Natural killer cell (primary cell): Measurements from ENCODE around the gene CHKA. TPM values are rescaled to one million over a fixed set of nuclear protein-coding genes. Genes with fewer than 3 reads are reported as not detected.

Experiments
- ATAC-seq, 3 donors: fragments of 150-1000 bp in 2 of 3; fragments of 200-7000 bp in 1 of 3; cut with Tn5 transposase; 1 replicate in 1 of 3; 2 replicates in 2 of 3; pipeline ENCODE4 v1.10.0; 2021; ENCODE audit warnings: mild to moderate bottlenecking in 2 of 3, moderate library complexity in 2 of 3
- DNase-seq, 2 donors: peaks; one replicate each; pipeline versions ENCODE4 v3.0.0 to v3.0.0-alpha.2; 2013 to 2021; ENCODE audit warnings: mixed read lengths in 1 of 2
- H3K27ac ChIP-seq: one replicate; pipeline ENCODE4 v1.5.1; 2013; ENCODE audit warnings: mild to moderate bottlenecking, low read length
- H3K27me3 ChIP-seq: one replicate; pipeline ENCODE4 v1.6.1; 2013; ENCODE audit warnings: low read length; ENCODE audit not compliant: control insufficient read depth, insufficient read depth
- H3K36me3 ChIP-seq: one replicate; pipeline ENCODE4 v1.6.1; 2013; ENCODE audit warnings: low read length; ENCODE audit not compliant: control insufficient read depth, insufficient read depth
- H3K4me1 ChIP-seq: one replicate; pipeline ENCODE4 v1.6.1; 2013; ENCODE audit warnings: low read length; ENCODE audit not compliant: control insufficient read depth, insufficient read depth
- H3K4me3 ChIP-seq: one replicate; pipeline ENCODE4 v1.5.1; 2013; ENCODE audit warnings: low read length
- H3K9me3 ChIP-seq: one replicate; pipeline ENCODE4 v1.6.1; 2013; ENCODE audit warnings: low read length; ENCODE audit not compliant: control insufficient read depth, insufficient read depth
- H3K27ac Mint-ChIP-seq, 2 donors: one replicate each; pipeline ENCODE4 v1.8.0; 2022; ENCODE audit warnings: mild to moderate bottlenecking in 2 of 2, mixed read lengths in 2 of 2, moderate library complexity in 1 of 2
- H3K27me3 Mint-ChIP-seq, 2 donors: one replicate each; pipeline ENCODE4 v1.8.0; 2022; ENCODE audit warnings: low read depth in 2 of 2, mixed read lengths in 2 of 2
- H3K36me3 Mint-ChIP-seq: one replicate; pipeline ENCODE4 v1.8.0; 2022; ENCODE audit warnings: mixed read lengths
- H3K4me1 Mint-ChIP-seq, 2 donors: one replicate each; pipeline ENCODE4 v1.8.0; 2022; ENCODE audit warnings: mixed read lengths in 2 of 2
- H3K4me3 Mint-ChIP-seq: one replicate; pipeline ENCODE4 v1.8.0; 2022; ENCODE audit warnings: mild to moderate bottlenecking, moderate library complexity, mixed read lengths
- H3K9me3 Mint-ChIP-seq, 2 donors: one replicate each; pipeline ENCODE4 v1.8.0; 2022; ENCODE audit warnings: mixed read lengths in 2 of 2
- CTCF ChIP-seq: fragments of 200-600 bp; IDR thresholded peaks from one replicate; pipeline ENCODE4 v1.8.0; 2022; ENCODE audit warnings: antibody characterized with exemption
- whole genome bisulfite sequencing: methylation state at CpG from one replicate; pipeline ENCODE4 v1.1.7; 2013; ENCODE audit warnings: missing lambda C conversion rate; ENCODE audit not compliant: insufficient coverage; 5-methylcytosine and 5-hydroxymethylcytosine counted together
- intact Hi-C: fragments of 100-400 bp; cut with micrococcal nuclease; formaldehyde crosslinking; loops from one replicate; pipeline ENCODE4 v1.14.2; 2022
- total RNA-seq, 4 donors: library from RNA; stranded (reverse); fragments of 120-200 nt in 1 of 4; gene quantifications; one replicate each; pipeline versions ENCODE4 v1.2.3 to v1.2.4, GENCODE V29; 2013 to 2022

CHKA gene
- total RNA-seq, 3 donors from 2014 or later (not counting 1 experiment from before 2014, with no cell fraction given), result 15.8 to 24.6 (median 24.4) TPM

GRCh38 chr11:68064926-68065325 is 56.3 kb downstream of the CHKA start:
- no peak overlapping the region for H3K27ac ChIP-seq
- no CpG with 5 or more reads among the region's 2 CpGs for WGBS
- TF ChIP-seq CTCF, result no peak

GRCh38 chr11:68061508-68061907 is 59.7 kb downstream of the CHKA start:
- no peak overlapping the region for H3K4me3 Mint-ChIP-seq
- no peak overlapping the region for H3K27ac Mint-ChIP-seq
- no peaks in the 10 kb centered on the region for H3K27me3 Mint-ChIP-seq
- WGBS, result 95% methylated on average over 7 of the region's 7 CpGs
- ATAC-seq (no peak), DNase-seq (no peak)
- no peaks in the 10 kb centered on the region for H3K9me3 Mint-ChIP-seq
- intact Hi-C loops, result no loop called here
- no peaks in the 10 kb centered on the region for H3K36me3 Mint-ChIP-seq
- H3K9me3 ChIP-seq, result no peaks in the 10 kb centered on the region
- H3K4me3 ChIP-seq, result no peak overlapping the region
- H3K36me3 ChIP-seq, result peaks cover 10% of the 10 kb centered on the region
- no peaks in the 10 kb centered on the region for H3K4me1 Mint-ChIP-seq
- H3K27ac ChIP-seq, result no peak overlapping the region
- no peaks in the 10 kb centered on the region for H3K4me1 ChIP-seq
- H3K27me3 ChIP-seq, result no peaks in the 10 kb centered on the region
- TF ChIP-seq CTCF, result no peak

More at GRCh38 chr11:68064926-68065325, 56.3 kb downstream of the CHKA start:
- no peaks in the 10 kb centered on the region for H3K27me3 Mint-ChIP-seq
- peaks cover 5% of the 10 kb centered on the region for H3K36me3 Mint-ChIP-seq
- H3K9me3 Mint-ChIP-seq, result no peaks in the 10 kb centered on the region
- ATAC-seq (no peak), DNase-seq (no peak)
- Histone ChIP-seq H3K36me3 (peaks cover 17% of the 10 kb centered on the region), H3K9me3 (no peaks in the 10 kb centered on the region), H3K4me3 (no peak overlapping the region), H3K4me1 (no peaks in the 10 kb centered on the region), H3K27me3 (no peaks in the 10 kb centered on the region)
- no peaks in the 10 kb centered on the region for H3K4me1 Mint-ChIP-seq
- H3K4me3 Mint-ChIP-seq, result no peak overlapping the region
- no peak overlapping the region for H3K27ac Mint-ChIP-seq
- intact Hi-C loops, result no loop called here

- Histone ChIP-seq H3K27ac (no peak overlapping the region), H3K9me3 (no peaks in the 10 kb centered on the region), H3K36me3 (peaks cover 8% of the 10 kb centered on the region), H3K27me3 (no peaks in the 10 kb centered on the region), H3K4me3 (no peak overlapping the region), H3K4me1 (no peaks in the 10 kb centered on the region)
- no peak for TF ChIP-seq CTCF
- Mint-ChIP-seq H3K9me3 (no peaks in the 10 kb centered on the region), H3K36me3 (no peaks in the 10 kb centered on the region), H3K4me3 (no peak overlapping the region), H3K27me3 (no peaks in the 10 kb centered on the region), H3K4me1 (no peaks in the 10 kb centered on the region), H3K27ac (no peak overlapping the region)
- whole genome bisulfite sequencing, result 99% methylated on average over 4 of the region's 4 CpGs
- ATAC-seq (no peak), DNase-seq (no peak)
- intact Hi-C loops, result no loop called here
Measured at GRCh38 chr11:68057807-68058206, 63.4 kb downstream of the CHKA start.
